HCEC 1CT (cell line): Measurements from ENCODE around the gene APCDD1L.

Experiments
- DNase-seq: peaks from one replicate; pipeline ENCODE4 v3.0.0-alpha.2; 2017

APCDD1L gene

DNA sequence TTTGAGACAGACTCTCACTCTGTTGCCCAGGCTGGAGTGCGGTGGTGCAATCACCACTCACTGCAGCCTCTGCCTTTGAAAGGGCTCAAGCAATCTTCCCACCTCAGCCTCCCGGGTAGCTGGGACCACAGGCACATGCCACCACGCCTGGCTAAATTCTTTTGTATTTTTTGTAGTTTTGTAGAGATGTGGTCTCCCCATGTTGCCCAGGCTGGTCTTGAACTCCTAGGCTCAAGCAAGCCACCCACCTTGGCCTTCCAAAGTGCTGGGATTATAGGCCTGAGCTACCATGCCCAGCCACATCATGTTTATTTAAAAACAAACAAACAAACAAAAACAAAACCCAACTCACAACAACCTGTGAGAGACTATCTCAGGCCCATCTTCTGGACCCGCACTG, 29.7 kb upstream of the APCDD1L start:
- no peak for DNase-seq

DNA sequence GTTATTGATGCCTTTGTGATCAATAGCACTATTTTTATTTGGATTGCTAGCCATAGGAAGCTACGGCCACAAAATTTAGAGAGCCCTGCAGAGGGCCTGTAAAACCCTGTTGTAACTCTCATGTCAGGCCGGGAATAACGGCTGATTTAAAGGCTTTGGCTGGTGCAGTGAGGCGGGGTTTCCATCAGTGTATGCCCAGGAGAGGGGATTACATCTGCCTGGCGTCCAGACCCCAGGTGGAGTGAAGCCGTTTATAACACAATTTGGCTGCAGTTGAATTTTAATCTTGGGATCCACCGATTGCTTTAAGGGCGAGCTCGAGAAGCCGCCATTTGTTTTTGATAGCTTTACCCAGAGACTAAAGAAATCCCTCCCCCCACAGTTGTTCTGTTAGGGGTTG, 29.1 kb upstream of the APCDD1L start:
- DNase-seq, result no peak

DNA sequence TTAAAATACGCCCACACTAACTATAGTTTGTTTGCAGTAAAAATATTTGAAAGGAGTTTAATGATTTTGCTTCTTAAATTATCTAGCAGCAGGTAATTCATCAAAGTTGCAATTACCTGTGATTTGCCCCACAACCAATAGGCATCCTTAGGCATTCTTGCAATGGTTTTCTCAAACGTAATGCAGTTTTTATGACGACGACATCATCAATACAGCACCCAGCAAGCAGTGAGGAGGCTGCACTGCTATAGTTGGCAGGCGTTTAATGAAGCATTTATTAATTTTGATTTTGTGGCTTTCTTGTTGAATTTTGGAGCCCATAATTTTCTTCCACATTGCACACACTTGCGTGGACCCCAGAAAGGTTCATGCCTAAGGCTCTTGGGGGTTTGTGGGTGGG, 28.1 kb upstream of the APCDD1L start:
- DNase-seq, result no peak

DNA sequence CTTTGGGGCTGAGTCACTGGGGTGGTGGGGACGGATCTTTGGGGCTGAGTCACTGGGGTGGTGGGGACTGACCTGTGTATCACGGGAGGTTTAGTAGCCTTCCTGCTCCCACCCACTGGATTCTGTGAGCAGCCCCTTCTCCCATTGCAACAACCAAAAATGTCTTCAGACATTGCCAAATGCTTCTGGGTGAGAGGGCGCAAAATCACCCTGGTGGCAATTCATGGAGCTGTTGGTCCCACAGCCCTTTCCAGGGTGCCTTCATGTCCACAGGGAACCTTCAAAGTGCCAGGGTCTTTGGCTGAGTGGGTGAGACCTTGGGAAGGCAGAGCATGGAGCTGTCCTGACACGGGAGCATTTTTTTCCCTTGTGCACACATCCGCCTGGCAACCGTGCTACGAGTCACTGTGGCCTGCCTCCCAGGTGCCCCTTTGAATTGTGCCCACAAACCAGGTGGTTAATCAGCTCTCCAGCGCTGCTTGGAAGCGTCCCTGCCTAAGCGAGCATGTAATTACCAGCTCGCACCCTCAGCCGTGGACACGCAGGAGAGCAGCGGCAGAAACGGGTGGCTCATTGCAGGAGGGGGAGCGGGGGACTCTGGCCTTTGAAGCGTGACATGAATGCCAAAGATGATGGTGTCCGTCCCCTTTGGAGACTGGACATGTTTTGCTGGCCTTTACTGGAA, 27.4 kb upstream of the APCDD1L start:
- peak; percentile 13 for DNase-seq

DNA sequence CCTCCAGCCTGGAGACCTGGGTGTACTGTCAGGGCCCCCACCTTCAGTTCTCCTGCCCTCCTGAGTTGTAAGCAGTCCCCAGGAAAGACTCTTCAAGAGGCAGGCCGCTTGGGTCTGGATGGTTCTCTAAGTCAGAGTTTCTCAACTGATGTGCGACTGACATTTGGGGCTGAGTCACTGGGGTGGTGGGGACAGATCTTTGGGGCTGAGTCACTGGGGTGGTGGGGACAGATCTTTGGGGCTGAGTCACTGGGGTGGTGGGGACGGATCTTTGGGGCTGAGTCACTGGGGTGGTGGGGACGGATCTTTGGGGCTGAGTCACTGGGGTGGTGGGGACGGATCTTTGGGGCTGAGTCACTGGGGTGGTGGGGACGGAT, 26.8 kb upstream of the APCDD1L start:
- peak; percentile 33 for DNase-seq

DNA sequence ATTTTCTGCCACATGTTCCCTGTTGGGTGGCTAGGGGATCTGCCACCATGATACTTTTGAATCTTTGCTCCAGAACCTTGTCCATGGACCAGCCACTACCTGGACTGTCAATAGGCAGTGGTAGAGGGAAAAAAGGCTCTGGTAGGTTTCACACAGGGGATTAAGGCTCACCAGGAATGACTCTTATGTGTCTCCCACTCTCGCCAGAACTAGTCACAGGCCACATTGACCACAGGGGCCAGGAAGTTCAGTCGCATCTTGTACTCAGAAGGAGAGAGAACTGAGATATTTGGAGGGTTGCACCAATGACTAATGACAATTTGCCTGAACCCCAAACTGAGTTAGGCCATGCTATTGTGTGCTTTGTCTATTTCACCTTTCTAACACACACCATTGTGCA, 23.6 kb upstream of the APCDD1L start:
- DNase-seq, result peak; percentile 60

DNA sequence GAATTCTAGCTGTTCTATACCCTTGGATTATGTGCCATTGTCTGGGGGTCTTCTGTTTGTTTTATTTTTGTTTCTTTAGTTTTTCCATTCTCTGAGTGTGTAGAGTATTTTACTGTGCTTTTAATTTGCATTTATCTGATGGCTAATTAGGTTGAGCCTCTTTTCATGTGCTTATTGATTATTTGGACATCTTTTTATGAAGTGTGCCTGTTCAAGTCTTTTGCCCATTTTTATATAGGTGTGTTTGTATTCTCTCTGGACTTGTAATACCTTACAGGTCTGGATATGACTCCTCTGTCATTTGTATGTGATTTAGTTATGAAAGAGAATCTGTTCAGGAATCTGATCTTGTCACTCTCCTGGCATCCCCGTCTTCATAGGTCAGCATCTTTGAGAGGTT, 22.6 kb upstream of the APCDD1L start:
- no peak for DNase-seq

DNA sequence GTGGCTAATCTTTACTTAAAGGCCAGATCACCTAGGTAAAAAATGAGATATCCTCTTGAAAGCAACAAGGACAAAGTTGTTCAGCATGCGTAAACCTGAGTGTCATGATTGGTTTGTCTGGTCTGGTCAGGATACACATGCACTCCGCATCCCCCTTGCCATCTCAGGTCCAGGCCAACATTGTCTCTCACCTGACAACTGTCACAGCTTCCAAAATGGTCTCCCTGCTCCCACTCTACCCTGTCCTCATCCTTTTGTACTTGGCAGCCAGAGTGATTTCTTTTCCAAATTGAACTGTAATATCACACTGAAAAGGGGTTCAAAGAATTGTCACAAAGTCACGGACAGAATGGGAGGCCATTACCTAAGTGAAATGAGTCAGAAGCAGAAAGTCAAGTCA, 21.1 kb upstream of the APCDD1L start:
- DNase-seq, result no peak

DNA sequence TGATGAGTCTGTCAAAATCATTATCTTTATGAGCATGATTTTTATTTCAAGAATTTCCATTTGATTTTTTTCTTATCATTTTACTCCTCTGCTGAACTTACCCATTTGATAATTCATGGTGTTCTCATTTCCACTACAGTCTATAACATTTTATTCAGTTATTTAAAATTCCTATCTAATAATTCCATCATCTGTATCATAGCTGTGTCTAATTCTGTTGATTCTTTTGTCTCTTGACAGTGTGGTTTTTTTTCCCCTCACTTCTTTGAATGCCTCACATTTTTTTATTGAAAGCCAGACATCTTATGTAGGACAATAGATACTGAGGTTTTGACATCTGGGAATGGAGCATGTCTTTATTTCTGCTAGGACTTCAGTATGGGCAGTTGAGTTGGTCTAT, 16.5 kb upstream of the APCDD1L start:
- no peak for DNase-seq

DNA sequence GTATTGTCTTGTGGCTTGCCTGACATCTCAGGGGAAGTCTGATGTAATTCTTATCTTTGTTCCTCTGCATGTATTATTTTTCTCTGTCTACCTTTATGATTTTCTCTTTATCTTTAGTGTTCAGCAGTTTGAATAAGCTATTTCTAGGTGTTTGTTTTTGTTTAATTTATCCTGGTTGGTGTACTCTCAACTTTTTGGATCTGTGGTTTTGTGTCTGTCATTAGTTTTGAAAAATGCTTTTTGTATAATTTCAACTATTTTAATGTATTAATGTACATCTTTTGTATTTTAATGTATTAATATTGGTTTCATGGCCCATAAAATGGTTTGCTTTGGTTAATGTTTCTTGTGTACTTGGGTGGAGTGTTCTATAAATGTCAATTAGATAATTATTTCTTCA, 15.9 kb upstream of the APCDD1L start:
- no peak for DNase-seq

DNA sequence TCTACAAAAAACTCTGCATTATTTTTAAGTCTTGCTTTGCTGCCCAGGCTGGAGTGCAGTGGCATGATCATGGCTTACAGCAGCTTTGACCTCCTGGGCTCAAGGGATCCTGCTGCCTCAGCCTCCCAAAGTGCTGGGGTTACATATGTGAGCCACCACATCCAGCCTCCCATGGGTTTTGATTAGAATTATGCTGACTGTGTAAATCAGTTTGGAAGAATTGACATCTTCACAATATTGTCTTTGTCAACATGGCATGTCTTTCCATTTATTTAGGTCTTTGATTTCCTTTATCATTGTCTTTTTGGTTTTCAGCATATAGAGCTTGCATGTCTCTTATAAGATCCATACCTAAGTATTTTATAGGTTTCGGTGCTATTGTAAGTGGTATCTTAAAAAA, 13.2 kb upstream of the APCDD1L start:
- no peak for DNase-seq

DNA sequence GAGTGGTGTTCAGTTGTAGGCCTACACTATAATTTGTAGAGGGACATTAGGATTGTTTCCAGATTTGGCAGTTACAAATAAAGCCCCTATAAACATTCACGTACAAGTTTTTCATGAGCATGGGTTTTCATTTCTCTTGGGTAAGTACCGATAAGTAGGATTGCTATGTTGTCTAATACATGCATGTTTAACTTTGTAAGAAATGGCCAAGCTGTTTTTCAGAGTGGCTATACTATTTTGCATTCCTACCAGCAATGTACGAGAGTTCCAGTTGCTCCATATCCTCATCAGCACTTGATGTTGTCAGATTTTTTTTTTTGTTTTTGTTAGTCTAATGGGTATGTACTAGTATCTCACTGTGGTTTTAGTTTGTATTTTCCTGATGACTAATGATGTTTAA, 11.2 kb upstream of the APCDD1L start:
- no peak for DNase-seq

DNA sequence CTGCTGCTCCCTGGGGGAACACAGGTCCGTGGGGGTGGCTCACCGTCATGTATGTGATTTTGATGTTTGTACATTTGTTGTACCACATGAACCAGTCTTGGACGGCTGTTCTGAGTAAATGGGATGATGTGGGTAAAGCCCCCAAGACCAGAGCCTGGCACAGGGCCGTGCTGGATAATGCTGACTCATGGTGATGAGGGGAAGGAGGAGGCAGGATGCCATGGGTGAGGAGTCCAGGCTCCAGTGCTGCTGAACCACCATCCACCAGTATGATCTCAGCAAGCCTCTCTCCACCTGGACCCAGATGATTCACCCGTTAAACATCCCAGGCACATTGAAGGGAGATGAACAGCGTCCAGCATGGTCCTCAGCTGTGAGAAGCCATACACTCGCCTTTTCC, 9.6 kb upstream of the APCDD1L start:
- DNase-seq, result peak; percentile 48

DNA sequence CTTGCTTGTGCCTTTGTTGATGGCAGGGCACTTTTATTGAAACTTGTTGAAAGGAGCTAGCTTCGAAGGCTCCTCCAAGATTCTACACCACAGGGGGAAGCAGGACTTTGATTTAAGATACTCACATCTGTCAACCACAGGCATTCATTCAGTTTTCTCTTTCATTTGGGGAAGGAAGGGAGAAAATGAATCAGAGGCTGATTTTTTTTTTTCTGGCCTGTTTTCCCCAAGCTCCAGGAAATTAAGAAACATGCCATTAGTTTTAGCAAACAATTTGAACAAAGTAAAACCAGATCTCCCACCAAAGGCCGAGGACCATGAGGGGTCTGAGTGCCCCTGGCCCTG, 8.7 kb upstream of the APCDD1L start:
- DNase-seq, result peak; percentile 14

DNA sequence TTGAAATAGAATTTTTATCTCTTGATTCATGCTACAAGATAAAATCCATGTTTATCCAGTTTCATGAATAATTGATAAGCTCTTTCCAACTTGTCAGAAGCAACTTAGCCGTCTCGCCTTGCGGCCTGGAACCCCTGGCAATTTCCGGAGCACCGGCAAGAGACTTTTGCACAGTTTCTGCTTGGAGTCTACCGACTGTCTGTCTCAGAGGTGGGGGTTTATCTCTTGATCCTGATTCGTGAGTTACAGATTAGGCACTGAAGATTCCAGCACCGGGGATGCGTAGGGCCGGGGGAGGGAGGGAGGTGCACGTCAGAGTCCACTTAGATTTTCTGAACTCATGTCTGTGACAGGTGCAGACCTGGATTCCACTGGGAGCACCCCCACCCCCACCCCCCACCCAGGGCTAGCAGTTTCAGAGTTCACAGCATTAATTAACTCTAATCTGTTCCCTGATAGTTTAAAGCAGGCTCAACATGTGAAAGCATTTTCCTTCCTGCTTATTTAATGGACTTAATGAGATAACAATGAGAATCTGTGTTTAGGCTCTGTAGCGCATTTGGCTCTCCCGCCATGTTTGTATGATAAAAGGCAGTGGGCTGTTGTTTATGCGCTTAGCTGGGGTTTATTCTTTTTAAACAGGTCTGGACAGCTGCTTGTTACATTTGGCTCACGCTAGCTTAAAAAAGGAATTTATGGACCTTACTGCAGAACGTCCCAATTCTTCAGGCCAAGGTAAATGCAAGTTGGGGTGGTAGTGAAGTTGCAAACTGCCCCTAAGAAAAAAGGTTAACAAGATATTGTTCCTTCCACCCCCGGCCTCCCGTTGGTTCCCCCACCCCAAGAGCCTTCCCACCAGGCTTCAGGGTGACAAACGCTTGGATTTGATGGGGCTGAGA, 8.1 kb upstream of the APCDD1L start:
- no peak for DNase-seq

DNA sequence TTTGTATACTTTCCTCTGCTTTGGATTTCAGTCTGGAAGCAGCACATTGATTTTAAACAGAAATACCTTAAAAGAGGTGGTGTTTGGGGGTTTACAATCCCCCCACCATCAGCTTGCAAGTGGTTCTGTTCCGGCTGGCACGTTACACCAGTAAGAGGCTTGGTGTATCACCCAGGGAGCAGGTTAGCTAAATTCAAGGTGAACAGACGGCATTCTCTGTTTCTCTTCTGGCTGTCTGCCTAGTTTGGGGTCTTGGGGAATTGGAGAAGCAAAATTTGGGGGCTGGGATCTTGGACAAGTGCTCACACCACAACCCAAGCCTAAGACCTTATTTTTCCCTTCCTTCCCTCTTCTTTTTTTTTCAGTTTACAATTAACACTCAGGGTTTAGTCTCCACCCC, 7.5 kb upstream of the APCDD1L start:
- DNase-seq, result no peak

DNA sequence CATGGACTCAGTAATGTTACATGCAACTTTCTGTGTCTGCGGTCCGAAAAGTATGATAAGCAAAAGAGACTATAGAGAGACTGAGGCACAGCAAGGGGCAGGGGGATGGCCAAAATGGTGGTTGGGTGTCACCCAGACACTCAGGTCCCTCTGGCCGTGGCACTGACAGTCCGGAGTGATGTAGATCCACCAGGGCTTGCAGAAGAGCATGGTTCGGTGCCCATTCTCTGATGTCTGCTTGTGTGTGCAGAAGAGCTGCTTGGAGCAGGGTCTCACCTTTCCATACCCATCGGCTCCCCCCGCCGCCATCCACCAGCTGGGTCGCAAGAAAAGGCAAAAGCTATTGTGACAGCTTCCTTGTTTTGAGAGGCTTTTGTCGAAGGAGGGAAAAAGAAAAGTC, 6.6 kb upstream of the APCDD1L start:
- DNase-seq, result no peak

DNA sequence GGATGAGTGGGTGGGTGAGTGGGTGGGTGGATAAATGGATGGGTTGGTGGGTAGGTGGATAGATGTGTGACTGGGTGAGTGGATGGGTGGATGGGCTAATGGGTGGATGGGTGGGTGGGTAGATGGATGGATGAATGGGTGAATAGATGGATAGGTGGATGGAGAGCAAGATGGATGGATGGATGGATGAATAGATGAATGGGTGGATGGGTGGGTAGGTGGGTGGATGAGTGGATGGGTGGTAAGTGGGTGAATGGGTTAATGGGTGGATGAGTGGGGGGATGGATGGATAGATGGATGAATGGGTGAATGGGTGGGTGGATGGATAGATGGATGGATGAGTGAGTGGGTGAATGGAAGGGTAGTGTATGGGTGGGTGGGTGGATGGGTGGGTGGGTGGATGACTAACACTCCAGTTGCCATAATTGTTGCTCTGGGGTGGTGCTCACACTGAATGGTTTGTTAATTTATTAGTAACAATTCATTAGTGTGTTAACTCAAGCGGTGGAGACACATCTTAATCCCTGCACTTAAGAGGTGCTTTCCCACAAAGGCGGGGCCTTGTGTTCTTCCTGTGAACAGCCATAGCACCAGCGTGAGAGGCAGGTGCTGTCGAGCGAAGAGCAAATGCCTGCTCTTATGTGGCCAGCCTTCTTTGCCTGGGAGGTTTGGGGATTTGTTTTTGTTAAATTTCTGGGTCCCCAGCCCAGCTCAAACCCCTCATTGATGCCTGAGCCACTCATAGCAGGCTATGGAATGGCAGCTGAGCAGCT, 4.9 kb upstream of the APCDD1L start:
- DNase-seq, result no peak

DNA sequence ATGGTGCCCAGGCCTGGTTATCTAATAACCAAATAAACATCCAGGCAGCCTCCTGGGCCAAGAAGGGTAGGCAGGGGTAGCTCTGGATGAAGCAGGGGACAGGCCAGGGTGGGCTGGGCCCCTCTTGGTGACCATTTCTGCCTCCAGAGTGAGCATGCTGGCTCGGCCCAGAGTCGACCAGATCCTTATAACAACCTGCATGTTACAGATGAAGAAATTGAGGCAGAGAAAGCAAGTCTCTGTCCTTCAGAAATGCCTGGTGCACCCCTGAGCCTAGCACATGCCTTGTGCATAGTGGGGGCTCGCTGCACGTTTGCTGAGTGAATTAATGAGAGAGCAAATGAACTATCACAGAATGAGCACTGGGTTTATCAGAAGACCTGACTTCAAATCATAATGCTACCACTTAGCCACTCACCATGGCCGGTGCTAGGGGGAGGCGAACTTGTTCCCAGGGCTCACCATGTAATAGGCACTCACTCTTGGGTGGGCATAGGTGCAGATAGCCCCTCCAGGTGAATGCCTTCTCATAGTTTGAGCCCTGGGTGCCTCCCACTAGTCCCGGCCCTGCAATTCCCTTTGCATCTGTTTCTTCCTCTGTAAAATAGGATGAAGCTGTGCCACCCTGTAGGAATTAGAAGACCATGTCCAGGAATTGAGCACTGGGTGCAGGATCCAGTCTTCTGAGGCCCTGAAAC, 3.8 kb upstream of the APCDD1L start:
- no peak for DNase-seq

DNA sequence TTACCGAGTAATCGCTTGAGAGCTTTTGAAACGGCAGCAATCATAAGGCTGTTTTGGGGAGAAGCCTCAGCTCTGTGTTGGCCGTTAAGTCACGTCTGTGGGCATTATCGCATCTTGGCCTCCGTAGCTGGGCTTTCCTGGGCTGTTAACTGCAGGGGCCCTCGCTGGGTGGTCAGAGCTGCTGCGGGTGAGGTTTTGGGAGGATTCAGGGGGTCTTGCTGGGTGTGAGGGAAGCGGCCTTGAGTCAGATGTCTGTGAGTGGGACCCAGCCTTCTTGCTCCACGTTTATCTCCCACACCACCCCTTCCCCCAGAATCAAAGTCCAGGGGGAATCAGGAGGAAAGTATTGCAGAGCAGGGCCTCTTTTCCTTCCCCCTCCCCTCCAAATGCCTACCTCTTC, 3.2 kb upstream of the APCDD1L start:
- DNase-seq, result no peak

DNA sequence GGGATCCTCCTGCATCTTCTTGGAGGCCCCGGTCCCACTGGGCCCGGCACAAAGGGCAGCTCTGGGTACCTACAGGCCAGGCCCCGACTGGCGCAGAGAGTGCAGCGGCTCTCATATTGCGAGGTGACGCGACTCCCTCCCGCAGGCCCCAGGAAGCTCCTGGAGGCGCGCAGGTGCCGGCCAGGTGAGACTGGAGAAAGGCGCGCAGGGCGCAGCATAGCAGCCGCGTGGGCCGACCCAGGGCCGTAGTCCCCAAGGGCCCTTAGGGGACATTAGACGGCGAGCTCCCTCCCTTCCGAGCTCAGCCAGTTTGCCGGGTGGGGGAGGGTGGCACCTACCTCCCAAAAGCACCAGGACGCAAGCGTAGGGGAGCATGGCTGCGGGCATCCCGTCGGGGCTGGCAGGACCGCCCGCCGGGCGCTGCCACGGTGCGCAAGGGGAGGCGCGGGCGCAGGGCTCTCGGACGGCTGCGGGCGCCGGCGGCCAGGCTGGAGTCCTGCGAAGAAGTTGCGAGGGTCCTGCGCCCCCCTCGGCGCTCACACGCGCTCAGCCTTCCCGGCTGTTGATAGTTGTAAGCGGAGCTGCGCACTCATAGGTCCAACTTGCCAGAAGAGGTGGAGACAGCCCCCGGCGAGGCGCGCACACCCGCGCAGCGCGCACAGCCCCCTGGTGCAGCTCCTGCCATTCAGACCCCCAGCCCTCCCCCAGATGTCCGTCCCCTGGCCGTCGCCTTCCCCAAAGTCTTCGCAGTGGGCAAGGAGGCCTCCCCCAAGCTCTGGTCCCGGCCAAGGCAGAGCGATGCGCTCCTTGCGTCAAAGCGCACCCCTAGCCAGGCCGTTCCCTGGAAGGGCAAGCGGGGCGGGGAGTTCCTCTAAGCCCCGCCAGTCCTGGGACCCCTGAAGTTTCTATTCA, 622 bp downstream of the APCDD1L start:
- DNase-seq, result no peak

DNA sequence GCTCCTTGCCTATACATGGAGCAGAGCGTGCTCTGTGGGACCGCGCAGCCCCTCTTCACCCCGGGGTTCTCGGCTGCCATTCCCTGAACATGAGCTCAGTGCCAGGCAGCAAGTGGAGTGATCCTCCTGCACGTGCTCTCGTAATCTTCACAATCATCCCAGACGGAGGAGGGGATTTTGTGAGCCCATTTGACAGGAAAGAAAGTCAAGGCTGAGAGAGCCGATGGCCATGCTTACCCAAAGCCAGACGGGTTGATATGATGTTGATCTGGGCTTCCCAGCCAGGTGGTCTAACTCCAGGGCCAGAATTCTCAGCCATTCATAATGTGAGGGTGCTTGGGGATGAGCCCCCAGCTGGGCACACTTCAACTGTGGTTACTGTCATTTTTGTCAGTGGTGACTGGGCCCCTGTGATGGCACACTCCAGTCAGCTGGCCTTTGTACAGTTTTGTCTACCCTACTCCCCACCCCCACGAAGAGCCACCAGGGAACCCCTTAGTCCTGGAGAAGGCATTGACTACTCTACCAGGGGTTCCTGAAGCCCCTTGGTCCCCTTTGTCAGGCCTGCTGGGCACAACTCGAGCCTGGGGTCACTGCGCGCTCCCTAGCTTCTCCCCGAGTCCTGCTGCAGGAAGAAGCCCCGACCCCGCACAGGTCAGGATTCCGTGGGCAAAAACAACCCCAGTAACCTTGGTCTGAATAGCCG, 1.5 kb downstream of the APCDD1L start:
- DNase-seq, result no peak
